Transverse colon (tissue), 4 donors: ENCODE data around the gene PIR. TPM values are rescaled to one million over a fixed set of nuclear protein-coding genes. Genes with fewer than 3 reads are reported as not detected.

Source experiments
- DNase-seq: peaks from one replicate; pipeline ENCODE4 v3.0.0-alpha.2; 2019
- H3K27ac ChIP-seq, 4 donors: fragments of 200-600 bp; sonication (generic); 2 replicates each; pipeline ENCODE4 v1.5.1; 2016 to 2018; ENCODE audit warnings: inconsistent platforms in 4 of 4
- H3K27me3 ChIP-seq: fragments of 200-600 bp; sonication (generic); 2 replicates; pipeline ENCODE4 v1.5.1; 2017; ENCODE audit warnings: inconsistent platforms
- H3K36me3 ChIP-seq, 4 donors: fragments of 200-600 bp; sonication (generic); 2 replicates each; pipeline ENCODE4 v1.5.1; 2017 to 2019; ENCODE audit warnings: inconsistent platforms in 4 of 4
- H3K4me1 ChIP-seq, 4 donors: fragments of 200-600 bp; sonication (generic); 2 replicates each; pipeline ENCODE4 v1.5.1; 2017 to 2020; ENCODE audit warnings: inconsistent platforms in 4 of 4
- H3K4me3 ChIP-seq, 4 donors: fragments of 200-600 bp; sonication (generic); 1 replicate in 1 of 4; 2 replicates in 3 of 4; pipeline versions ENCODE4 v1.5.1 to v1.6.1; 2017 to 2019; ENCODE audit warnings: inconsistent platforms in 4 of 4
- H3K9me3 ChIP-seq, 2 donors: fragments of 200-600 bp; sonication (generic); 2 replicates each; pipeline ENCODE4 v1.5.1; 2017 to 2019; ENCODE audit warnings: inconsistent platforms in 2 of 2
- EP300 ChIP-seq: sonication (generic); formaldehyde crosslinking; IDR thresholded peaks from one replicate; pipeline ENCODE4 v1.6.1; 2017; ENCODE audit warnings: antibody characterized with exemption, low read depth
- POLR2A ChIP-seq: fragments of 450-650 bp; IDR thresholded peaks from one replicate; pipeline ENCODE4 v1.6.1; 2016; ENCODE audit warnings: antibody characterized with exemption, mild to moderate bottlenecking, moderate library complexity
- POLR2AphosphoS5 ChIP-seq, 3 donors: sonication (generic); formaldehyde crosslinking; IDR thresholded peaks; one replicate each; pipeline ENCODE4 v1.6.1; 2016; ENCODE audit warnings: antibody characterized with exemption in 3 of 3
- WGBS, 2 donors: methylation state at CpG; one replicate each; pipeline ENCODE4 v1.1.5; 2018; ENCODE audit warnings: low coverage in 1 of 2; 5-methylcytosine and 5-hydroxymethylcytosine counted together
- in situ Hi-C, 4 donors: fragments of 200-750 bp; cut with MboI; loops; one replicate each; pipeline versions ENCODE4 v1.15.0 to v1.15.1; 2017; ENCODE audit warnings: low sequenced_read_pairs in 3 of 4, low pct_ligation_motif_present in 1 of 4, low pct_unique_long_range_greater_than_20kb in 1 of 4
- intact Hi-C: fragments of 100-400 bp; cut with DNase I; formaldehyde crosslinking; loops from one replicate; pipeline ENCODE4 v1.15.1; 2023; ENCODE audit warnings: low total_unique reads
- total RNA-seq, 4 donors: library from RNA; depleted of rRNA; stranded (reverse); fragments of >200 nt; gene quantifications; one replicate each; pipeline ENCODE4 v1.1.0, GENCODE V29; 2016
- TF ChIP-seq, protein P1 (sequence below), 5 experiments: fragments of 200-600 bp in 3 of 5; fragments of 450-650 bp in 2 of 5; sonication (generic) in 3 of 5; IDR thresholded peaks; 1 replicate in 2 of 5; 2 replicates in 3 of 5; pipeline ENCODE4 v1.5.1; 2016 to 2017; ENCODE audit warnings: antibody characterized with exemption in 5 of 5, inconsistent platforms in 3 of 5, mild to moderate bottlenecking in 2 of 5, moderate library complexity in 1 of 5

The PIR gene
- total RNA-seq, 4 donors from 2014 or later = 10.0 to 85.8 (median 11.6) TPM; not detected in 1

DNA sequence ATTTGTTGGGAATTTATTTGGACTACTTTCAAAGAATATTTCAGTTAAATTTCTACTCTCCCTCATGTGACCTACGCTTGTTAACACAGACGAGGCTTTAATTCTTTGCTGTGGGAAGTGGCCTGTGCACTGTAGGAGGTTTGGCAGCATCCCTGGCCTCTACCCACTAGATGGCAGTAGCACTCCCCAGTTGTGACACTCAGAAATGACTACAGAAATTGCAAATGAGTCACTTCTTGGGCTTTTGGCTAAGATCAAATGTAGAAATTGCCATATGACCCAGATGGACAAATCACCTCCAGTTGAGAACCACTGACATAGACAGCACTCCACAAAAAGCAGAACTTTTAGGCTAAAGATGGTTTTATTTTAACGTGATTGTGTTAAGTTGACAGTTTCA lies 22.1 kb downstream of the PIR start:
- in situ Hi-C loops = loop anchor here in 1 of 4 donors (25.0 kb wide), 1 partner anchor 134 kb away; the partner anchor contains the start of gene PIGA
- H3K4me3 ChIP-seq = no peak overlapping the region

DNA sequence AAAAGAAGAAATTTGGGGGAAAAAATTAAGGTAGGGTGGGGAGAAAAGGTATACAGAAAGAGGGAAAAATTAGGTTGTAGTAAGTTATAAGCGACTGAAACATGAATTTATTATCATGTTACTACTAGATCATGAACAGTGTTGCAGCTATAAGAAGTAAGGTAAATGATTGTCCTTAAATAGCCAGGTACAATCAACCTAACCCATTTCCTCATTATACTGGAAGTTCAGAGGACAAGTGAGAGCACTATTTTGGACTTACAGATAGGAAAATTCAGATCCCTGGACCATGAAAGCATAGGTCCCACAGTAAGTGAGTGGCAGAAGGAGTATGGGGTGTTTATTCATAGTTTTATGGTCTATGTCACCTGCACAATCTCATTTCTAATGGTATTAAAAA lies 23.5 kb downstream of the PIR start:
- DNase-seq = no peak

More for the DNA sequence above, 22.1 kb downstream of the PIR start:
- Histone ChIP-seq H3K36me3 (no peaks in the 10 kb centered on the region), H3K27me3 (no peaks in the 10 kb centered on the region), H3K27ac (no peak overlapping the region), H3K4me1 (no peaks in the 10 kb centered on the region), H3K9me3 (no peaks in the 10 kb centered on the region)
- DNase-seq = peak; percentile 71
- 10% methylated on average over 3 of the region's 3 CpGs; no CpG with 5 or more reads in 1 of the 2 donors for WGBS, 2 donors
- no peak for TF ChIP-seq POLR2AphosphoS5 (IDR thresholded peaks at IDR 0.05)
- no peak for TF ChIP-seq EP300
- TF ChIP-seq, protein P1, sequence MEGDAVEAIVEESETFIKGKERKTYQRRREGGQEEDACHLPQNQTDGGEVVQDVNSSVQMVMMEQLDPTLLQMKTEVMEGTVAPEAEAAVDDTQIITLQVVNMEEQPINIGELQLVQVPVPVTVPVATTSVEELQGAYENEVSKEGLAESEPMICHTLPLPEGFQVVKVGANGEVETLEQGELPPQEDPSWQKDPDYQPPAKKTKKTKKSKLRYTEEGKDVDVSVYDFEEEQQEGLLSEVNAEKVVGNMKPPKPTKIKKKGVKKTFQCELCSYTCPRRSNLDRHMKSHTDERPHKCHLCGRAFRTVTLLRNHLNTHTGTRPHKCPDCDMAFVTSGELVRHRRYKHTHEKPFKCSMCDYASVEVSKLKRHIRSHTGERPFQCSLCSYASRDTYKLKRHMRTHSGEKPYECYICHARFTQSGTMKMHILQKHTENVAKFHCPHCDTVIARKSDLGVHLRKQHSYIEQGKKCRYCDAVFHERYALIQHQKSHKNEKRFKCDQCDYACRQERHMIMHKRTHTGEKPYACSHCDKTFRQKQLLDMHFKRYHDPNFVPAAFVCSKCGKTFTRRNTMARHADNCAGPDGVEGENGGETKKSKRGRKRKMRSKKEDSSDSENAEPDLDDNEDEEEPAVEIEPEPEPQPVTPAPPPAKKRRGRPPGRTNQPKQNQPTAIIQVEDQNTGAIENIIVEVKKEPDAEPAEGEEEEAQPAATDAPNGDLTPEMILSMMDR (IDR thresholded peaks at IDR 0.05) = peak; percentile 57 to 79 (median 63)
- no peak for TF ChIP-seq POLR2A
- intact Hi-C loops = no loop called here

DNA sequence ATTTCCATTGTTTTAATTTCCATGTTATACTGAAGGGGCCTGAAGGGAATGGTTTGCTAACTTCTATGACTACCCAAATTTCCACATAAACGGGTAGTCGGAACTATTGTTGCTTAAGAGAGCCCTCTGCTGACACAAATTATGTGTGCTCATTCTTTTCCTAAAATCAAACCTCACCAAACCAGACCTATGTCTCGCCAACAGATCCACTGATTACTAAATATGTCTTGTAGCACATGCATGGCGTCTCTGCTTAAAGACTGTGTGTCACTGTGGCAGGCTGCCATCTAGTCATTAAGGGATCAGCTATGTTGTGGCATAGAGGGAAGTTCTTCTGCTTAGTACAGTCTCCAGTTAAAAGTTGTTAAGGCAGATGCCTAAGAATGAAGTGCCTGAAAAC lies 25.1 kb downstream of the PIR start:
- Histone ChIP-seq H3K4me3 (no peak overlapping the region), H3K9me3 (no peaks in the 10 kb centered on the region), H3K27me3 (no peaks in the 10 kb centered on the region), H3K36me3 (no peaks in the 10 kb centered on the region), H3K4me1 (no peaks in the 10 kb centered on the region), H3K27ac (no peak overlapping the region)
- in situ Hi-C loops (loop anchor here in 3 of 4 donors (10.0 to 25.0 kb wide), 2 partner anchors 123 to 131 kb away; partner anchors contain the start of gene PIGA (in 1 of the 3)), intact Hi-C loops (loop anchor here (5.0 kb wide), 1 partner anchor 126 kb away; no protein-coding TSS in a partner anchor)
- 0 to 18% methylated on average over 1 to 4 of the region's 4 CpGs for WGBS, 2 donors
- TF ChIP-seq, protein P1 (IDR thresholded peaks at IDR 0.05) = peak in 4 of 5 experiments; percentile 18 to 26 (median 22)
- TF ChIP-seq POLR2A = no peak
- DNase-seq = peak; percentile 12

More for the DNA sequence above, 23.5 kb downstream of the PIR start:
- no peaks in the 10 kb centered on the region for H3K36me3 ChIP-seq
- in situ Hi-C loops (loop anchor here in 3 of 4 donors (10.0 to 25.0 kb wide), 2 partner anchors 125 to 132 kb away; partner anchors contain the start of gene PIGA (in 1 of the 3)), intact Hi-C loops (loop anchor here (5.0 kb wide), 1 partner anchor 127 kb away; no protein-coding TSS in a partner anchor)
- H3K9me3 ChIP-seq = no peaks in the 10 kb centered on the region
- H3K27ac ChIP-seq = peak overlapping the region in 3 of 4 donors; percentile 28 to 54 (median 35)
- H3K4me1 ChIP-seq = no peaks in the 10 kb centered on the region
- 44% methylated on average over 1 of the region's 1 CpG; no CpG with 5 or more reads in 1 of the 2 donors for WGBS, 2 donors
- H3K27me3 ChIP-seq = no peaks in the 10 kb centered on the region
- TF ChIP-seq, protein P1 (IDR thresholded peaks at IDR 0.05) = no peak
- no peak for TF ChIP-seq POLR2AphosphoS5 (IDR thresholded peaks at IDR 0.05)
- no peak overlapping the region for H3K4me3 ChIP-seq

DNA sequence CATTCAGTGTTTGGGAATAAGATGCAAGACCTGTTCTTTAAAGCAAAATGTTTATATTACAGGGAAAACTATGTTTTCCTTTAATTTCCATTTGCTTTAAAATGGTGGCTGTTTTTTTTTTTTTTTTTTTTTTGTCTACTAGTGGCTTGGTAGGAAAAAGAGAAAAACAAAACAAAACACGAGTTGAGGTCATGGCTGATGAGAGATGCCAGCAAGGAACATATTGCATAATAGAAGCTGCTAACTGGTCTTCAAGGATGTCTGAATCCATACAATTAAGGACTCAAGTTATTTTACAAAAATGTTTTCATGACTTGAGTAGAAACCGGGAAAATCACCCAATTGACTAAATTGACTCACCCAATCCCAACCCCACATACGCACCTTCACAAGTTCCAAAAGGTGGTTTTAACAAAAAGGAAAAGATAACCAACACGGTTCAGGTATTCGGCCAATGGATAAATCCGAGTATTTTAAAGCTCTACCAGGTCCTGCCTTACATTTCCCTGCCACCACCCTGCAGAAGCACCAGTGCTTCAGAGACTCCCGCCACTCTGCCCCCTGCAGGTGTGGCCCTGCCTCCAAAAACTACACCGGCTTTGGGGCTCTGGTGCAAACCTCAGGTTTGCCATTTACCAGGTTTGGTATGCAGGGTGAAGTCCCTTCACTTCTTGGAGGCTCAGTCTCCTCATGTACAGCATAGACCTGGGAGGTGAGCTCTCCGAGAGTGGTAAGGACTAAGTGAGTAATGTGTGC lies 27.1 kb downstream of the PIR start:
- no peak overlapping the region for H3K27ac ChIP-seq
- H3K4me1 ChIP-seq = no peaks in the 10 kb centered on the region
- no peaks in the 10 kb centered on the region for H3K36me3 ChIP-seq
- H3K27me3 ChIP-seq = no peaks in the 10 kb centered on the region
- no peak overlapping the region for H3K4me3 ChIP-seq
- no peak for DNase-seq
- intact Hi-C loops (loop anchor here (5.0 kb wide), 1 partner anchor 124 kb away; no protein-coding TSS in a partner anchor), in situ Hi-C loops (loop anchor here in 3 of 4 donors (10.0 to 25.0 kb wide), 2 partner anchors 121 to 129 kb away; partner anchors contain the start of gene PIGA (in 1 of the 3))
- no peak for TF ChIP-seq POLR2AphosphoS5 (IDR thresholded peaks at IDR 0.05)
- TF ChIP-seq, protein P1 (IDR thresholded peaks at IDR 0.05) = no peak
- TF ChIP-seq POLR2A = no peak
- TF ChIP-seq EP300 = no peak
- H3K9me3 ChIP-seq = no peaks in the 10 kb centered on the region
- WGBS, 2 donors = 72% methylated on average over 9 of the region's 9 CpGs; no CpG with 5 or more reads in 1 of the 2 donors
